ENCODE measurements around the gene EFS. TPM values are rescaled to one million over a fixed set of nuclear protein-coding genes. Genes with fewer than 3 reads are reported as not detected.
"Not testable (repeated sequence)": the region's sequence is repeated elsewhere in the genome, so short reads cannot be mapped to it uniquely, and the experiment has no call there.

EFS gene
- total RNA-seq, 8 experiments from 2014 or later = 1.0 to 9.6 (median 2.8) TPM

DNA sequence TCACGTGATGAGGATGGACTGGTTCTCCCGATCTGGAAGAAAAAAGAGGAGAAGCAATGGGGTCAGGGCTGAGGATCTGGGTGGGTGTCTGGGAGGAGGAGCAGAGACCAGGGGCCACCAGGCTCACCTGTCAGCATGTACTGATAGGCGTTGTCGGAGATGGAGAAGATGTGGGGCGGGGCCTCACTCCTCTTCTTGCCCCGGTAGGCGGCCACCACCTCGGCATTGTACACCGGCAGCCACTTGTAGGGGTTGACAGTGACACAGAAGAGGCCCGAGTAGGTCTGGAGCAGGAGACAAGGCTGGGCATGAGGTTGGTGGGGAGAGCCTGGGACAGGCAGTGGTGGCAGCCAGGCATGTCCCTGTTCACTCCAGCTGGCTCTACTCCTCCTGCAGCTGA is 40.1 kb upstream of the EFS start:
- in situ Hi-C loops (cut with MboI; ENCODE audit: low pct_unique_long_range_greater_than_20kb in 2 of 9, low sequenced_read_pairs in 9 of 9, unreplicated experiment in 9 of 9) = no loop called here
- Histone ChIP-seq H3K4me3 (no peak overlapping the region), H3K4me1 (replicated peaks in 1 of 2) (no peaks in the 10 kb centered on the region), H3K27ac (no peak overlapping the region)
- ATAC-seq (replicated peaks in 6 of 8) = no peak
- WGBS, 10 experiments = 21 to 80% (median 60%) methylated on average over 1 to 7 of the region's 10 CpGs; no CpG with 5 or more reads in 7 of the 10 experiments

DNA sequence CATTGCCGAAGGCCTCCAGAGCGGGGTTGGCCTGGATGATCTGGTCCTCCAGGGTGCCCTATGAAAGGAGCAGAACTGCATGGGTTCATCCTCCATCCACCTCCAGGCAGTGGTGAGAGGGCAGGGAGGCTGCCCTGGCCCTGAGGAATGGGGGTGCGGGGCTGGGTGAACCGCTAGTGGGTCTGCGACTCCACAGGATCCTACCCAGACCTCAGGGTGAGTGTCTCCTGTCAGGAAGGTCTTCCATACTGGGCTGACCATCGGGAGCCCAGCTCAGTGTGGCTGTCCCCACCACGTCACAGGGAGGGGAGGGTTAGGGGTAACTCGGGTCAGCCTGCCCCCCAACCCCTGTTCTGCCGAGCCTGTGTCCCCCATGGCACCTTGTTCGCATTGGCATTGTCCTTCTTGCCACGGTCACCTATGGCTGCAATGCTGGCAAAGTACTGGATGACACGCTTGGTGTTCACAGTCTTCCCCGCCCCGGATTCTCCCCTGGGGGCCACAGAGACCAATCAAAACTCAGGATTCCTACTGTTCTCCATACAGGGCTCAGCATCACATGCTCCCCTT is 39.4 kb upstream of the EFS start:
- no peaks in the 10 kb centered on the region for H3K4me1 ChIP-seq (replicated peaks in 1 of 2)
- ATAC-seq (replicated peaks in 6 of 8) = peak in 1 of 8 experiments; percentile 13
- in situ Hi-C loops (cut with MboI; ENCODE audit: low pct_unique_long_range_greater_than_20kb in 2 of 9, low sequenced_read_pairs in 9 of 9, unreplicated experiment in 9 of 9) = no loop called here
- H3K27ac ChIP-seq = no peak overlapping the region
- no peak overlapping the region for H3K4me3 ChIP-seq
- 40 to 93% (median 65%) methylated on average over 1 to 2 of the region's 14 CpGs; no CpG with 5 or more reads in 6 of the 10 experiments for WGBS, 10 experiments

DNA sequence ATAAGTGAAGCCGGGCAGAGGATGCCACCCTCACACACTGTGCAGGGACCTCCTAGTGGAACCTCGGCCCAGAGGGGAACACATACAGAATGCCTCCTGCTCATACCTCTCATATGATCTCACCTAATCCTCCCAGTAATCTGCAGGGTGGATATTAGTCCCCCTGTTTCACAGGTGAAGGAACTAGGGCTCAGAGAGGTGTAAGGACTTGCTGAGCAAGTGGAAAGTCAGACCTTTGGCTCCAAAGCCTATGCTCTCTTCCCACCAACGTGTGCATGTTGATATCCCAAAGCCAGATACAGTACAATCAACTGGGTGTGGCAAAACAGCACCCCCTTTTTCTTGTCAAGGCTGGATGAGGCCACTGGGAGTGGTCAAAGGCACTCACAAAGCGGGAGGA is 38.9 kb upstream of the EFS start:
- H3K4me3 ChIP-seq = no peak overlapping the region
- WGBS, 10 experiments = 0 to 67% (median 20%) methylated on average over 1 to 2 of the region's 4 CpGs; no CpG with 5 or more reads in 5 of the 10 experiments
- in situ Hi-C loops (cut with MboI; ENCODE audit: low pct_unique_long_range_greater_than_20kb in 2 of 9, low sequenced_read_pairs in 9 of 9, unreplicated experiment in 9 of 9) = no loop called here
- no peak overlapping the region for H3K27ac ChIP-seq
- ATAC-seq (replicated peaks in 6 of 8) = no peak
- no peaks in the 10 kb centered on the region for H3K4me1 ChIP-seq (replicated peaks in 1 of 2)

DNA sequence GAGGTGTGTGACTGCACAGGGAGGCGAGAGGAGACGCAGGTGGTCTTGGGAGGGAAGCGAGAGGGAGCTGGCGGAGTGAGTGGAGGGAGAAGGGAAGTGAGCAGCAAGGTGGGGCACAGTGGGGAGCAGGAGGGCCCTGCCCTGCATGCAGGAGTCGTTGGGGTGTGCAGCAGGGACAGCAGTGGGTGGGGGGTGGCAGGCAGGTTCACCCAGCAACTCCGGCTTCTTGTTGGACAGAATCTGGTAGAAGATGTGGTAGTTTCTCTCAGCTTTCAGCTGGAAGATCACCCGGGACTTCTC is 38.1 kb upstream of the EFS start:
- in situ Hi-C loops (cut with MboI; ENCODE audit: low pct_unique_long_range_greater_than_20kb in 2 of 9, low sequenced_read_pairs in 9 of 9, unreplicated experiment in 9 of 9) = no loop called here
- 20 to 80% (median 79%) methylated on average over 1 to 4 of the region's 7 CpGs; no CpG with 5 or more reads in 5 of the 10 experiments for WGBS, 10 experiments

DNA sequence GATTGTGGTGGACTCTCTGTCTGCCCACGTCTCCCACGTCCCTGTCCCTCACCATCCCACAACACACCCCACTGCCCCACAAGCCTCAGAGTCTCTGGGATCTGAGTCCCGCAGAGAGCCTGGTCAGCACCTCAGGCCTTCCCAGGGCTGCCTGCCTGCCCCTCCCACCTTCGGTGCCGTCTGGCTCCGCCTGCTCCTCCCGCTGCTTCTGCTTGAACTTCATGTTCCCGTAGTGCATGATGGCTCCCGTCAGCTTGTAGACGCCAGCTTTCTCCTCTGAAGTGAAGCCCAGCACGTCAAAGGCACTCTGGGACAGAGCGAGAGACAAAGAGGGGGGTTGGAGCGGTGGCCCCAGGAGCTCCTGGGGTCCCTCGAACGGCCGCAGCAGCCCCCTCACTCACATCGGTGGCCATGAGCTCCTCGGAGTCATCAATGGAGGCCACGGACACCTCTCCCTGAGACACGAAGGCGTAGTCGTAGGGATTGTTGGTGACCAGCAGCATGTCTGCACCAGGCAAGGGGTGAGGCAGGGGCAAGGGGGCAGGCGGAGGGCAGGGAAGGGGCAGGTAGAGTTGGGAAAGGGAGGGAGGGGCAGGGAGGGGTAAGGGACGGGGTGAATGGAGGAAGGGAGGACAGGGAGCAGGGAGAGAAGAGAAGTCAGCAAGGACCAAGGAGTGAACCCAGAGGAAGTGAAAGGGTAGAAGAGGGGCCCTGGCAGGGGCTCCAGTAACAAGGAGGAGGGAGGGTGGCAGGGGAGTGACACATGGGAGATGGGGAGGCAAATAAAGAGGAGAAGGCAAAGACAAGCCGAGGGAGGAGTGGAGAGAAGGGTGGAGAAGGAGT is 37.5 kb upstream of the EFS start:
- ATAC-seq (replicated peaks in 6 of 8) = peak in 2 of 8 experiments; percentile 74 to 81
- Histone ChIP-seq H3K4me3 (no peak overlapping the region), H3K4me1 (replicated peaks in 1 of 2) (no peaks in the 10 kb centered on the region), H3K27ac (no peak overlapping the region)
- 0 to 60% (median 30%) methylated on average over 1 to 14 of the region's 25 CpGs; no CpG with 5 or more reads in 6 of the 10 experiments for WGBS, 10 experiments
- in situ Hi-C loops (cut with MboI; ENCODE audit: low pct_unique_long_range_greater_than_20kb in 2 of 9, low sequenced_read_pairs in 9 of 9, unreplicated experiment in 9 of 9) = no loop called here

More for the DNA sequence above, 38.1 kb upstream of the EFS start:
- no peaks in the 10 kb centered on the region for H3K4me1 ChIP-seq (replicated peaks in 1 of 2)
- ATAC-seq (replicated peaks in 6 of 8) = no peak
- no peak overlapping the region for H3K4me3 ChIP-seq
- no peak overlapping the region for H3K27ac ChIP-seq

DNA sequence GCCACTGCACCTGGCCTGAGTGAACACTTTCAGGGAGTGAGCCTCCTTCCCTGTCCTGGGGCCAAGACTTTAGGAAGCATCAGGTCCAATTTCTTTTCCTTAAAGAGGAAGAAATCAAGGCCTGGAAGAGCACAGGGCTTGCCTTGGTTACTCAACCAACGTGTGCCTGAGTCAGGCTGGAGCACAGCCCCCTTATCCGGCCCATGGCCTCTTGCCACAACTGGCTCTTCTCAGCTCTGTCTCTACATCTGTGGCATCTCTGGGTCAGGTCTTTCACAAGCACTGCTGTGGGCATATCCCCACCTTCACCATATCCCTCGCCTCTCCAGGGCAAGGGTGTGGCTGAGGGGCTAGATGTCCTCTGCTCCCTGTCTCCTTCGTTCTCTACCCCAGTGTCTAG is 36.3 kb upstream of the EFS start:
- 17 to 60% (median 33%) methylated on average over 1 to 2 of the region's 4 CpGs; no CpG with 5 or more reads in 5 of the 10 experiments for WGBS, 10 experiments
- Histone ChIP-seq H3K4me1 (replicated peaks in 1 of 2) (no peaks in the 10 kb centered on the region), H3K27ac (no peak overlapping the region), H3K4me3 (no peak overlapping the region)
- in situ Hi-C loops (cut with MboI; ENCODE audit: low pct_unique_long_range_greater_than_20kb in 2 of 9, low sequenced_read_pairs in 9 of 9, unreplicated experiment in 9 of 9) = no loop called here
- ATAC-seq (replicated peaks in 6 of 8) = no peak

DNA sequence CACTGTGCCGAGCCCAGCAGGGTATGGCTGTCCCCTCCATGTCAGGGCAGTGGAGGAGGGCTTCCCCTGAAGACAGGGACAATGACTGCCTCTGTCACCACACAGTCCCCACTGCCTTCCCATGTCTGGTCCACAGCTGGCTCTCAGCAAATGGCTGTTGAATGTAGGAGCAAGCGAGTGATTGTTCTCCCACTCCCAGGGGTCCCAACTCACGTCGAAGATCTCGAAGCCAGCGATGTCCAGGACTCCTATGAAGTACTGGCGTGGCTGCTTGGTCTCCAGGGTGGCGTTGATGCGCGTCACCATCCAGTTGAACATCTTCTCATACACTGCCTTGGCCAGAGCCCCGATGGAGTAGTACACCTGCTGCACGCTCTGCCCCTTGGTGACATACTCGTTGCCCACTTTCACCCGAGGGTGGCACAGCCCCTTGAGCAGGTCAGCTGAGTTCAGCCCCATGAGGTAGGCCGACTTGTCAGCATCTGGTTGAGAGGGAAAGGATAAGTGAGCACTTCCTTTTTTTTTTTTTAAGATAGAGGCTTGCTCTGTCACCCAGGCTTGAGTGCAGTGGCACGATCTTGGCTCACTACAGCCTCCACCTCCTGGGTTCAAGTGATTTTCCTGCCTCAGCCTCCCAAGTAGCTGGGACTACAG is 35.7 kb upstream of the EFS start:
- WGBS, 10 experiments = 20 to 92% (median 77%) methylated on average over 2 to 11 of the region's 16 CpGs; no CpG with 5 or more reads in 3 of the 10 experiments

DNA sequence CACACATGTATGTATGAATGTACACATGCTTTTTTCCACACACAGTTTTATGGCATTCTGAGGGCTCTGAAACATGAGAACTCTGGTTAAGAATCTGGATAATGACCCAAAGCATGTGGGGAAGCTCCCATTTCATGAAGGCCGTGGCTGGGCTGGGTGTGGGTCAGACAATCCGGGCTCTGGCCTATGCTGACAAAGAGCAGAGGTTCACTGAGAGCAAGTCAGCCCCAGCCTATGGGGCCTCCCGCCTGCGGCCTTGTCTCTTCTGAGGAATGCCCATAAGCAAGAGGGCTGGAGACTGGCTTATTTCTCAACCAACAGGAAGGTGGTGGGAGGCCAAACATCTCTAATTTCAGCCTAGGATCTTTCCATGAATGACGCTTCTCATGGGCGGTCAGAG is 34.6 kb upstream of the EFS start:
- Histone ChIP-seq H3K27ac (no peak overlapping the region), H3K4me3 (no peak overlapping the region), H3K4me1 (replicated peaks in 1 of 2) (no peaks in the 10 kb centered on the region)
- in situ Hi-C loops (cut with MboI; ENCODE audit: low pct_unique_long_range_greater_than_20kb in 2 of 9, low sequenced_read_pairs in 9 of 9, unreplicated experiment in 9 of 9) = no loop called here
- peak in 3 of 8 experiments; percentile 34 to 80 (median 59) for ATAC-seq (replicated peaks in 6 of 8)
- 25 to 93% (median 81%) methylated on average over 1 to 6 of the region's 6 CpGs; no CpG with 5 or more reads in 4 of the 10 experiments for WGBS, 10 experiments

More for the DNA sequence above, 35.7 kb upstream of the EFS start:
- ATAC-seq (replicated peaks in 6 of 8); H3K4me3 ChIP-seq; in situ Hi-C loops (cut with MboI; ENCODE audit: low pct_unique_long_range_greater_than_20kb in 2 of 9, low sequenced_read_pairs in 9 of 9, unreplicated experiment in 9 of 9); H3K27ac ChIP-seq; H3K4me1 ChIP-seq (replicated peaks in 1 of 2): not testable (repeated sequence)

DNA sequence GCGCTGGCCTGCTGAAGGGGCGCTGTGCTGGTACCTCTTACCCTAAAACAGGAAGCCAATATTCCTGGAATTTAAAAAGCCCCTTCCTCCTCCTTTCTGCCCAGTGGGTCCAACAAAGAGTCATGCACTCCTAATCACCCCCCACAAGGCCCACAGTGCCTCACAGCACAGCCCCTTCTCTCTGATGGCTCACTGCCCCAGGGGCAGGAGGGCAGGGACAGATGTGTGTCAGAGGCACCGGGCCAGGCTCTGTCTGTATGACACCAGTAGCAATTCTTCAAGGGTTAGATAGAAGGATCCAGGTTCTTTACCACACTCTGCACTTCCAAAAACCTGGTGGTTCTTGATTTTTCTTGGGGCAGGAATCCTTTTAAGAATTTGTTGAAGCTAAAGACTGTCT is 34.2 kb upstream of the EFS start:
- in situ Hi-C loops (cut with MboI; ENCODE audit: low pct_unique_long_range_greater_than_20kb in 2 of 9, low sequenced_read_pairs in 9 of 9, unreplicated experiment in 9 of 9) = no loop called here
- Histone ChIP-seq H3K4me3 (no peak overlapping the region), H3K27ac (no peak overlapping the region), H3K4me1 (replicated peaks in 1 of 2) (no peaks in the 10 kb centered on the region)
- WGBS, 10 experiments = 67 to 93% methylated on average over 2 to 3 of the region's 3 CpGs; no CpG with 5 or more reads in 8 of the 10 experiments
- ATAC-seq (replicated peaks in 6 of 8) = no peak

DNA sequence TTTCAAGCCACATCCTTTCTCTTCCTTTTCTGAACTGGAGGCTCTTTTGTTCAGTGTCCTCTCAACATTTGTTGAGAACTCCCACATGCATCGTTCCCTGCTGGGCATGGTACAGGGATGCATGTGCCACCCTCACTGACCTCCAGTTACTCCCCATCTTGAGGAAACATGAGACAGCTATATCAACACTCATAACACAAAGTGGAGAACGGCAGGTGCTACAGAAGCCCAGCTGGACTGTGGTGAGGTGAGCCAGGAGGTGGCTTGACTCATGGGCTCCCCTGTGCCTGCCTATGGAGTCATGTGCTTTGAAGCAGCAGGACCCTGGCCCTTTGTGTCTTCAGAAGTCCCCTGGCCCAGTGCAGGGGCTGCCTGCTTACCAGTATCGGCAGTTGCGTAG is 33.4 kb upstream of the EFS start:
- in situ Hi-C loops (cut with MboI; ENCODE audit: low pct_unique_long_range_greater_than_20kb in 2 of 9, low sequenced_read_pairs in 9 of 9, unreplicated experiment in 9 of 9) = no loop called here
- Histone ChIP-seq H3K4me1 (replicated peaks in 1 of 2) (no peaks in the 10 kb centered on the region), H3K27ac (no peak overlapping the region), H3K4me3 (no peak overlapping the region)
- 43 to 80% (median 53%) methylated on average over 1 to 3 of the region's 4 CpGs; no CpG with 5 or more reads in 6 of the 10 experiments for WGBS, 10 experiments
- no peak for ATAC-seq (replicated peaks in 6 of 8)

DNA sequence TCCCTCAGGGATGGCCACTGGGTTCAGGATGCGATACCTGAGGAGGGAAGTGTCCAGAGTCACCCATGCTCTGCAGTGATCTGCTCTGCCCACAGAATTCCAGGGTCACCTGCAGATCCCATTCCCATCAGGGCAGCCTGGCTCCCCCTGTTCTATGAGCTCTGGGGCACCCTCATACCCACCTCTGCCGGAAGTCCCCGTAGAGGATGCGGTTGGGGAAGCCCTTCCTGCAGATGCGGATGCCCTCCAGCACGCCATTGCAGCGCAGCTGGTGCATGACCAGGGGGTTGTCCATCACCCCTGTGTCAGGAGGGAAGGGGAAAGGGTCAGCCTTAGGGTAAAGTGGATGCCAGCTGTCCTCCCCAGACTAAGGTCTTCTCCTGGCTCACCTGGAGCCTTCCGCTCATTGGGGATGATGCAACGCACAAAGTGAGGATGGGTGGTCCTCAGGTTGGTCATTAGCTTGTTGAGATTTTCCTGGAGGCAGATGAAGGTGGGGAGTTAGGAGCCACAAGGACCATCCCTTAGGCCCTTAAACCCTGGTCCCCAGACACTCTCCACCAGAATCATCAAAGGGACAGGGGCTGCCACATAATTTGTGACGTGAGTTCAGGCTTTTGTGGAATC is 31.9 kb upstream of the EFS start:
- ATAC-seq (replicated peaks in 6 of 8) = no peak
- no peak overlapping the region for H3K27ac ChIP-seq
- 39 to 100% (median 89%) methylated on average over 1 to 7 of the region's 10 CpGs; no CpG with 5 or more reads in 3 of the 10 experiments for WGBS, 10 experiments
- H3K4me3 ChIP-seq = no peak overlapping the region
- no peaks in the 10 kb centered on the region for H3K4me1 ChIP-seq (replicated peaks in 1 of 2)
- in situ Hi-C loops (cut with MboI; ENCODE audit: low pct_unique_long_range_greater_than_20kb in 2 of 9, low sequenced_read_pairs in 9 of 9, unreplicated experiment in 9 of 9) = no loop called here

DNA sequence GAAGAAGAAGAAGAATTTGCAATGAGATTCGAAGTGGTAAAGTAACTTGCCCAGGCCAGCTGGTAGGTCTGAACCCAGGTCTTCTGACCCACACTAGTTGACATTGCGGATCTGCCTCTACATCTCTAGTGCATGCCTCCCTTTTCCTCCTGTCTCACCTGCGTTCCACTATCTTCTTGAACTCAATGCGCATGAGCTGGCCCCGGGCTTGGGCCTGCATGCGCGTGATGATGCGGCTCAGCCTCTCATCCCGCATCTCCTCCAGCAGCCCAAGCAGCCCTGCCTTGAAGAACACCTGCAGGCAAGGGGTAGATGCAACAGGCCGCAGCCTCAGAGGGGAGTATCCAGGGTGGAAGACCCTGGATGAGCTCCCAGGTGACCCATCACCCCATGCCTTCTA is 31.2 kb upstream of the EFS start:
- in situ Hi-C loops (cut with MboI; ENCODE audit: low pct_unique_long_range_greater_than_20kb in 2 of 9, low sequenced_read_pairs in 9 of 9, unreplicated experiment in 9 of 9) = no loop called here
- ATAC-seq (replicated peaks in 6 of 8) = no peak
- Histone ChIP-seq H3K4me1 (replicated peaks in 1 of 2) (no peaks in the 10 kb centered on the region), H3K27ac (no peak overlapping the region), H3K4me3 (no peak overlapping the region)
- 35 to 75% (median 56%) methylated on average over 1 to 7 of the region's 10 CpGs for WGBS, 10 experiments

DNA sequence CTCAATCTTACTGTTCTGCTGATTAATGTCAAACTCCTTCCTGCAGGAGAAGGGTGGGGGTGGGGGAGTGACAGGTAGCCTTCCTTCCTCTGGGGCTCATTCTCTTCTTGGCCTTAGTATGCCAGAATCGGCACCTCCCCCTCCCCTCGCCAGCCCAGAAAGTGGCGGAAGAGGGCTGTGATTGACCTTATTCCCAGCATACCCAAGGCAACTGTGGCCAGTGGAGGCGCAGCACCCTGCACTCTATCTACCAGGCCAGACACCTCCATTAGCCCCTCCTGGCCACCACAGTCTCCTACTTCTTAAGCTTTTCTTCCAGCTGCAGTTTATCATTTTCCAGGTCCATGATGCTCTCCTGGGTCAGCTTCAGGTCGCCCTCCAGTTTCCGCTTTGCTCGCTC is 27.6 kb upstream of the EFS start:
- Histone ChIP-seq H3K4me1 (replicated peaks in 1 of 2) (no peaks in the 10 kb centered on the region), H3K4me3 (no peak overlapping the region), H3K27ac (no peak overlapping the region)
- 54 to 90% (median 80%) methylated on average over 2 to 7 of the region's 7 CpGs; no CpG with 5 or more reads in 3 of the 10 experiments for WGBS, 10 experiments
- in situ Hi-C loops (cut with MboI; ENCODE audit: low pct_unique_long_range_greater_than_20kb in 2 of 9, low sequenced_read_pairs in 9 of 9, unreplicated experiment in 9 of 9) = no loop called here
- no peak for ATAC-seq (replicated peaks in 6 of 8)
